NCI-H2171 treated with DMSO at 0.1 percent for 48 hours (cell line): Measurements from ENCODE around the gene GPR18.
A peak's percentile ranks its signal among the peaks of the same experiment; 100 is the strongest.

Experiments used
- DNase-seq: peaks from one replicate; lab custom pipeline; 2025; lab: John Stamatoyannopoulos, UW

GPR18 gene

GRCh38 chr13:99290894-99291293 lies 32.7 kb upstream of the GPR18 start:
- no peak for DNase-seq

- DNase-seq, result no peak
These were observed 31.6 kb upstream of the GPR18 start for GRCh38 chr13:99289674-99290337.

GRCh38 chr13:99289271-99289670 lies 31.1 kb upstream of the GPR18 start:
- no peak for DNase-seq

GRCh38 chr13:99288089-99288488 lies 29.9 kb upstream of the GPR18 start:
- DNase-seq, result peak; percentile 10

GRCh38 chr13:99287551-99287950 lies 29.4 kb upstream of the GPR18 start:
- no peak for DNase-seq

- DNase-seq, result no peak
These were observed 27.4 kb upstream of the GPR18 start for GRCh38 chr13:99285432-99286182.

- no peak for DNase-seq
These were observed 24.4 kb upstream of the GPR18 start for GRCh38 chr13:99282264-99283231.

- no peak for DNase-seq
These were observed 23.7 kb upstream of the GPR18 start for GRCh38 chr13:99281811-99282263.

GRCh38 chr13:99280166-99280565 lies 22.0 kb upstream of the GPR18 start:
- no peak for DNase-seq

GRCh38 chr13:99279637-99280036 lies 21.5 kb upstream of the GPR18 start:
- no peak for DNase-seq

- DNase-seq, result no peak
These were observed 20.7 kb upstream of the GPR18 start for GRCh38 chr13:99278843-99279242.

- DNase-seq, result no peak
These were observed 20.0 kb upstream of the GPR18 start for GRCh38 chr13:99278200-99278599.

- no peak for DNase-seq
These were observed 19.4 kb upstream of the GPR18 start for GRCh38 chr13:99277629-99278028.

GRCh38 chr13:99276706-99277105 lies 18.5 kb upstream of the GPR18 start:
- DNase-seq, result no peak

- DNase-seq, result no peak
These were observed 16.9 kb upstream of the GPR18 start for GRCh38 chr13:99275093-99275469.

GRCh38 chr13:99273128-99273527 lies 14.9 kb upstream of the GPR18 start:
- DNase-seq, result no peak

GRCh38 chr13:99272481-99272880 lies 14.3 kb upstream of the GPR18 start:
- DNase-seq, result no peak

GRCh38 chr13:99271249-99271648 lies 13.1 kb upstream of the GPR18 start:
- no peak for DNase-seq

- DNase-seq, result no peak
These were observed 12.3 kb upstream of the GPR18 start for GRCh38 chr13:99270518-99270917.

GRCh38 chr13:99269627-99270241 lies 11.6 kb upstream of the GPR18 start:
- peak; percentile 53 for DNase-seq

GRCh38 chr13:99268822-99269221 lies 10.6 kb upstream of the GPR18 start:
- DNase-seq, result no peak

- peak; percentile 49 for DNase-seq
These were observed 9.7 kb upstream of the GPR18 start for GRCh38 chr13:99267927-99268326.
